SK-N-SH (cell line): ENCODE data around the gene DAP.

Experiments
- EP300 ChIP-seq, 2 experiments: IDR thresholded peaks; 2 replicates each; pipeline versions ENCODE4 v1.4.0 to v1.6.1; 2012; ENCODE audit warnings: borderline replicate concordance in 1 of 2, low read depth in 1 of 2, low read length in 1 of 2
- NRF1 ChIP-seq: IDR thresholded peaks from 2 replicates; pipeline ENCODE4 v1.6.1; 2012; ENCODE audit warnings: low read depth, mild to moderate bottlenecking, low read length
- RFX5 ChIP-seq: IDR thresholded peaks from 2 replicates; pipeline ENCODE4 v1.6.1; 2012; ENCODE audit warnings: mild to moderate bottlenecking, improper control_type of control experiment, low read length
- RXRA ChIP-seq: IDR thresholded peaks from 2 replicates; pipeline ENCODE4 v1.4.0; 2012; ENCODE audit warnings: low read depth, mild to moderate bottlenecking, borderline replicate concordance
- SMC3 ChIP-seq: IDR thresholded peaks from 2 replicates; pipeline ENCODE4 v1.6.1; 2012; ENCODE audit warnings: low read depth, low read length, improper control_type of control experiment
- TF ChIP-seq, protein P1 (sequence below): fragments of 200-600 bp; sonication (generic); IDR thresholded peaks from 2 replicates; pipeline ENCODE4 v1.6.1; 2017; ENCODE audit warnings: antibody characterized with exemption, mild to moderate bottlenecking, moderate library complexity
- TF ChIP-seq, protein P2 (sequence below): IDR thresholded peaks from 2 replicates; pipeline ENCODE4 v1.6.1; 2012; ENCODE audit warnings: mild to moderate bottlenecking, low read depth, low read length, moderate library complexity
- TF ChIP-seq, protein P3 (sequence below): IDR thresholded peaks from 2 replicates; pipeline ENCODE4 v1.4.0; 2012; ENCODE audit warnings: low read depth

DNA sequence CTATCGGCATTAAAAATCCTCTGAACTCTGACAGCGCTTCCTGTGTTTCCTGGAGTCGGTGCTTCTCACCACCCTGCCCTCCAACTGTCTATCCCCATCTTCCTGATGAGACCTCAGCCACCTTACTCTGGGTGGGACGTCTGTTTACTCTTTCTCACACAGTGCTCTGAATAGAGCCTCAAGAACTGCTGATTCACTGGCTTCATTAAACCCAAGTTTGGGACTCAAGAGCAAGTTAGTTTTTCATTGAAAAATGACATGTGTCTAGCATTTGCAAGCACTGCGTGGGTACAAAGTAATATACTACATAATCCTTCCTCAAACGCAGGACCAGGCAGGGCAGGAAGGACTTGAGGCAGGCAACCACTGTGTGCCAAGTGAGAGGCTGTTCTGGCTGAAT is 49.5 kb downstream of the DAP start:
- TF ChIP-seq, protein P1, sequence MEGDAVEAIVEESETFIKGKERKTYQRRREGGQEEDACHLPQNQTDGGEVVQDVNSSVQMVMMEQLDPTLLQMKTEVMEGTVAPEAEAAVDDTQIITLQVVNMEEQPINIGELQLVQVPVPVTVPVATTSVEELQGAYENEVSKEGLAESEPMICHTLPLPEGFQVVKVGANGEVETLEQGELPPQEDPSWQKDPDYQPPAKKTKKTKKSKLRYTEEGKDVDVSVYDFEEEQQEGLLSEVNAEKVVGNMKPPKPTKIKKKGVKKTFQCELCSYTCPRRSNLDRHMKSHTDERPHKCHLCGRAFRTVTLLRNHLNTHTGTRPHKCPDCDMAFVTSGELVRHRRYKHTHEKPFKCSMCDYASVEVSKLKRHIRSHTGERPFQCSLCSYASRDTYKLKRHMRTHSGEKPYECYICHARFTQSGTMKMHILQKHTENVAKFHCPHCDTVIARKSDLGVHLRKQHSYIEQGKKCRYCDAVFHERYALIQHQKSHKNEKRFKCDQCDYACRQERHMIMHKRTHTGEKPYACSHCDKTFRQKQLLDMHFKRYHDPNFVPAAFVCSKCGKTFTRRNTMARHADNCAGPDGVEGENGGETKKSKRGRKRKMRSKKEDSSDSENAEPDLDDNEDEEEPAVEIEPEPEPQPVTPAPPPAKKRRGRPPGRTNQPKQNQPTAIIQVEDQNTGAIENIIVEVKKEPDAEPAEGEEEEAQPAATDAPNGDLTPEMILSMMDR, result no peak
- no peak for TF ChIP-seq SMC3
- no peak for TF ChIP-seq RXRA
- TF ChIP-seq NRF1, result no peak
- TF ChIP-seq, protein P2, sequence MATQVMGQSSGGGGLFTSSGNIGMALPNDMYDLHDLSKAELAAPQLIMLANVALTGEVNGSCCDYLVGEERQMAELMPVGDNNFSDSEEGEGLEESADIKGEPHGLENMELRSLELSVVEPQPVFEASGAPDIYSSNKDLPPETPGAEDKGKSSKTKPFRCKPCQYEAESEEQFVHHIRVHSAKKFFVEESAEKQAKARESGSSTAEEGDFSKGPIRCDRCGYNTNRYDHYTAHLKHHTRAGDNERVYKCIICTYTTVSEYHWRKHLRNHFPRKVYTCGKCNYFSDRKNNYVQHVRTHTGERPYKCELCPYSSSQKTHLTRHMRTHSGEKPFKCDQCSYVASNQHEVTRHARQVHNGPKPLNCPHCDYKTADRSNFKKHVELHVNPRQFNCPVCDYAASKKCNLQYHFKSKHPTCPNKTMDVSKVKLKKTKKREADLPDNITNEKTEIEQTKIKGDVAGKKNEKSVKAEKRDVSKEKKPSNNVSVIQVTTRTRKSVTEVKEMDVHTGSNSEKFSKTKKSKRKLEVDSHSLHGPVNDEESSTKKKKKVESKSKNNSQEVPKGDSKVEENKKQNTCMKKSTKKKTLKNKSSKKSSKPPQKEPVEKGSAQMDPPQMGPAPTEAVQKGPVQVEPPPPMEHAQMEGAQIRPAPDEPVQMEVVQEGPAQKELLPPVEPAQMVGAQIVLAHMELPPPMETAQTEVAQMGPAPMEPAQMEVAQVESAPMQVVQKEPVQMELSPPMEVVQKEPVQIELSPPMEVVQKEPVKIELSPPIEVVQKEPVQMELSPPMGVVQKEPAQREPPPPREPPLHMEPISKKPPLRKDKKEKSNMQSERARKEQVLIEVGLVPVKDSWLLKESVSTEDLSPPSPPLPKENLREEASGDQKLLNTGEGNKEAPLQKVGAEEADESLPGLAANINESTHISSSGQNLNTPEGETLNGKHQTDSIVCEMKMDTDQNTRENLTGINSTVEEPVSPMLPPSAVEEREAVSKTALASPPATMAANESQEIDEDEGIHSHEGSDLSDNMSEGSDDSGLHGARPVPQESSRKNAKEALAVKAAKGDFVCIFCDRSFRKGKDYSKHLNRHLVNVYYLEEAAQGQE, result no peak
- TF ChIP-seq, protein P3, sequence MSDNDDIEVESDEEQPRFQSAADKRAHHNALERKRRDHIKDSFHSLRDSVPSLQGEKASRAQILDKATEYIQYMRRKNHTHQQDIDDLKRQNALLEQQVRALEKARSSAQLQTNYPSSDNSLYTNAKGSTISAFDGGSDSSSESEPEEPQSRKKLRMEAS, result no peak
- TF ChIP-seq EP300 (IDR thresholded peaks at IDR 0.05; ENCODE audit: borderline replicate concordance in 1 of 2, low read depth in 1 of 2, low read length in 1 of 2), result no peak
- no peak for TF ChIP-seq RFX5
